Suppressor macrophage treated with lipopolysaccharide for 4 hours (primary cell): ENCODE measurements around the gene PHLDB3.
"Not testable (repeated sequence)": the region's sequence is repeated elsewhere in the genome, so short reads cannot be mapped to it uniquely, and the experiment has no call there.

Source experiments
- DNase-seq: peaks from one replicate; pipeline ENCODE4 v3.0.0-alpha.2; 2020

PHLDB3 gene

GRCh38 chr19:43439032-43439708 lies 65.4 kb downstream of the PHLDB3 start:
- DNase-seq, result peak; percentile 63

- DNase-seq, result peak; percentile 23
These were observed 66.1 kb downstream of the PHLDB3 start for GRCh38 chr19:43438291-43439031.

GRCh38 chr19:43437712-43438111 lies 66.8 kb downstream of the PHLDB3 start:
- DNase-seq, result no peak

- not testable (repeated sequence) for DNase-seq
These were observed 67.3 kb downstream of the PHLDB3 start for GRCh38 chr19:43437284-43437683.

- DNase-seq, result no peak
These were observed 68.8 kb downstream of the PHLDB3 start for GRCh38 chr19:43435775-43436174.

GRCh38 chr19:43433689-43434088 lies 70.9 kb downstream of the PHLDB3 start:
- no peak for DNase-seq

GRCh38 chr19:43433358-43433673 lies 71.2 kb downstream of the PHLDB3 start:
- no peak for DNase-seq

- DNase-seq, result no peak
These were observed 73.6 kb downstream of the PHLDB3 start for GRCh38 chr19:43430976-43431375.

- peak; percentile 65 for DNase-seq
These were observed 74.3 kb downstream of the PHLDB3 start for GRCh38 chr19:43430142-43430710.

- DNase-seq, result no peak
These were observed 75.2 kb downstream of the PHLDB3 start for GRCh38 chr19:43429395-43429794.

- DNase-seq, result peak; percentile 11
These were observed 78.8 kb downstream of the PHLDB3 start for GRCh38 chr19:43425567-43426392.
